Measurements from ENCODE around the gene DENND1C.

DNA sequence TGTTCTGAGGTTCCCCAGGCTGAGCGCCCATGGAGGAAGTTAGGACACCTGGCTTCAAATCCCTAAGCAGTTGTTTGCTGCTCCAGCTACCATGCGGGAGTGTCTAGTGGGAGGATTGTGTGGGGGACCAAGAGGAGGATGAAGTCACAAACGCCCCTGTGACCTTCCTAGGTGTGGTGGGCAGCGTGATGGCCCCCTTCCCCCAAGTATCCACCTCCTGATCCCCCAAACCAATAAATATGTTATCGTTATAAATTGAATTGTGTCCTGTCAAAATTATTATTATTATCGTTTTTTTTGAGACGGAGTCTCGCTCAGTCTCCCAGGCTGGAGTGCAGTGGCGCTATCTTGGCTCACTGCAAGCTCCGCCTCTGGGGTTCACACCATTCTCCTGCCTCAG is 47.9 kb downstream of the DENND1C start, which contains the start of gene SLC25A41:
- TF ChIP-seq EZH2 (IDR thresholded peaks at IDR 0.05; ENCODE audit: low read length, missing control alignments), result no peak
- TF ChIP-seq, protein P1, sequence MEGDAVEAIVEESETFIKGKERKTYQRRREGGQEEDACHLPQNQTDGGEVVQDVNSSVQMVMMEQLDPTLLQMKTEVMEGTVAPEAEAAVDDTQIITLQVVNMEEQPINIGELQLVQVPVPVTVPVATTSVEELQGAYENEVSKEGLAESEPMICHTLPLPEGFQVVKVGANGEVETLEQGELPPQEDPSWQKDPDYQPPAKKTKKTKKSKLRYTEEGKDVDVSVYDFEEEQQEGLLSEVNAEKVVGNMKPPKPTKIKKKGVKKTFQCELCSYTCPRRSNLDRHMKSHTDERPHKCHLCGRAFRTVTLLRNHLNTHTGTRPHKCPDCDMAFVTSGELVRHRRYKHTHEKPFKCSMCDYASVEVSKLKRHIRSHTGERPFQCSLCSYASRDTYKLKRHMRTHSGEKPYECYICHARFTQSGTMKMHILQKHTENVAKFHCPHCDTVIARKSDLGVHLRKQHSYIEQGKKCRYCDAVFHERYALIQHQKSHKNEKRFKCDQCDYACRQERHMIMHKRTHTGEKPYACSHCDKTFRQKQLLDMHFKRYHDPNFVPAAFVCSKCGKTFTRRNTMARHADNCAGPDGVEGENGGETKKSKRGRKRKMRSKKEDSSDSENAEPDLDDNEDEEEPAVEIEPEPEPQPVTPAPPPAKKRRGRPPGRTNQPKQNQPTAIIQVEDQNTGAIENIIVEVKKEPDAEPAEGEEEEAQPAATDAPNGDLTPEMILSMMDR (conservative IDR thresholded peaks at IDR 0.05 in 1 of 2, IDR thresholded peaks at IDR 0.05 in 1 of 2; ENCODE audit: low read depth in 1 of 2, low read length in 2 of 2), result no peak
